ENCODE results near the gene HUNK. TPM values are rescaled to one million over a fixed set of nuclear protein-coding genes. Genes with fewer than 3 reads are reported as not detected.
A peak's percentile ranks its signal among the peaks of the same experiment; 100 is the strongest.

Gene HUNK
- total RNA-seq, 1 experiment from 2014 or later = 0.67 TPM

DNA sequence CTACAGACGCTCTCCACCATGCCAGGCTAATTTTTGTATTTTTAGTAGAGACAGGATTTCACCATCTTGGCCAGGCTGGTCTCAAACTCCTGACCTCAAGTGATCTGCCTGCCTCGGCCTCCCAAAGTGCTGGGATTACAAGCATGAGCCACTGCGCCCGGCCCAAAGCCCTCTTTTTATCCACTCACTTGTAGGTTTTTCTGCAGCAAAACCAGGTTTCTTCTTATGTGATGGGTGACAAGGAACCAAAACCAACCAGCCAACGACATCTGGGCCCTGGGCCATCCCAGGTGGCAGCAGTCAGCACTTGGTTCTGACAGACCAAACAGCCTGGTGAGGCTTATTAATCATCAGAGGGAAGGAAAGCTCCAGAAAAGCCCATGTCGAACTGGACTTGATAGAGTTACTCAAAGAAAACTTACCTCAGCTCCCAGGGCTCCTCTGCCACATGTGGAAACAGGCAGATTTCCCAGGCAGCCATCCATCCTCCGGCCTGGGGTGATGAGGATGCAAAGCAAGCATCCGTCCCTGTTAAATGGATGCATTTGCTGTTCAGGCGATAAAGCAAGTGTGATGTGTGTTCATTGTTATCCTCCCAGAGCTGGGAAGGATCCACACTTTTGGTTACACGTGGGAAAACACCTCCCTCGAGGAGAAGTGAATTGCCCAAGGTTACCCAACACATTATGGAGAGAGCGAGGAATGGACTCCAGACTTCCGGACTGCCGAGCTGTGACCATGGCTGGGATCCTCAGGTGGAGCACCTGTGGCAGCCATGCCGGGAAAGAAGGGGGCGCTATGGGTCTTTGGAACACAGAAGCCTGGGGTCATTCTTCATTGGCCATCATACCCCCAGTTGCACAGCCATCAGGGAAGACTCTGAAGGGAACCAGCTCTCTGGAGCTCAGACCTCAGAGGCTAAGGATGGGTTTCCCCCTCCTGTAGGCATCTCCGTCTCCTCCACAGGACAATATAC is 118.8 kb downstream of the HUNK start:
- no peak for DNase-seq (ENCODE audit: extremely low read depth, low read depth)

DNA sequence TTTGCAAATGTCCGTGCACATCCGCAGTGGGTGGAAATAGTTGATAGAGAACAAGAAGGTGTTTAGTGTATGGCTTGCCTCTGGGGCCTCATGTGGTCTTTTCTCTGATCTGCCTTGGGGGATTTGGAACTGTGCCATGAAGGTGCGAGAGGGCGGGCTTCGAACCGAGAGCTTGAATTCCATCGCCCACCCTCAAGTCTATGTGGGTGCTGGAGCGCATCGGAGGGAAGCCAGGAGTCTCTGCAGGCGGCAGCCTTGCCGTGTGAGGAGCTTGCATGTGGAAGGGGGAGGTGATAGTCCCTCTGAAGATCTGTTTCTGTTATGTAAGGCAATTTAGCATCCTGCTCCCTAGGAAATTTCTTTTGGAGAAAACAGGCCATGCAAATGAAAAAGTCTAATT is 119.6 kb downstream of the HUNK start:
- no peak for DNase-seq (ENCODE audit: extremely low read depth, low read depth)

DNA sequence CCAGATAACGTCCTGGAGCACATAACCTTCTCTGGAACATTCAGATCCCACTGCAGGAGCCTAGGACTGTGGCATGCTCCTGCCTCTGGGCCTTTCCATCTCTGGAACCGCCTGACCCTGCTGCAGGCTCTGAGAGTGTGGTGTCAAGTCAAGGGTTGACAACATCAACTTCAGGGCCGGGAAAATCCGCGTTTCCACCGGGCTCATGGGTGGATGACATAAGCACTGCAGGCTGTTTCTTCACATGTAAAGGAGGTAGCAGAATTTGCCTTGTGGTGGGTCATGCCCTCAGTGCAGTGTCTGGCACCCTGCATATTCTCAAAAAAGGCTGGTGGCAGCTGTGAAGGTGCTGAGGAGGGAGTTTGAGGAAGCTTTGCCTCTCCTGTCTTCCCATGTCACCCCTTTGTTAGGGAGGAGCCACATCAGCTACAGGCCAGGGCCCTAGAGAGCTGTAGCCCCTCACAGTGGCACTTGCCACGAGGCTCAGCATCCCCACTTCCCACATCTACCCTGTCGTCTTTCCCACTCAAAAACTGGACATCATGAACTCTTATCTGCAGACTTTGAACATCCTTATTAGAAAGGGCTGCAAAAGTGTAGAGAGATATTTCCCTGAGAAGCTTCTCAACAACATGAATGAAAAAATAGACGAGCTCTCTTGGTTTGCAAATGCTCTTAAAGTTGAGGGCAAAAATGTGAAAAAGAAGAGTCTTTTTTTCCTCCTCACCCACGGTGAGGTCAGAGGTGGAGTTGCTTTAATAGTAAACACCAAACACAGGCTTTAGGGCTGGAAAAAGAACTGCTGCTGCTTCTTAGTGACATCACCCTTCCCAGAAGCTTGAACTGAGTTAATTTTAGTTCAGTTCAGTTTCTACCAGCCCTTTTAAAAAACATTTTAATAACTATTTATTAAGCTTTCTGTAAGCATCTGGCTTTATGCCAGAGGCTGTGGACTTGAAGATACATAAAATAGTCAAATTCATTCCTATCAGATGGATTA is 121.3 kb downstream of the HUNK start:
- no peak for DNase-seq (ENCODE audit: extremely low read depth, low read depth)

DNA sequence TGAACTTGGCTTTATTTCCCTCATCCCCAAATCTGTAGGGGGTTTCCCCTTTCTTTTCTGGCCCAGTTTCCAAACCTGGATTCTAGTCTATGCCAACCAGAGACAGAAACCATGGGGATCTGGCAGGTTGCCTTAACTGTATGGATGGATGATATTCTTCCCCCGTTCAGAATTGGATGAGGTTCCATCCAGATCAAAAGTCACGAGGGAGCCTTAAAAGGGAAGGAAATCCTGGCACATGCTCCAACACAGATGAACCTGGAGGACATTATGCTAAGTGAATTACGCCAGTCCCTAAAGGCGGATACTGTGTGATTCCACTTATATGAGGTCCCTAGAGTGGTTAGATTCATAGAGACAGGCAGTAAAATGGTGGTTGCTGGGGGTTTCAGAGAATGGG is 124.4 kb downstream of the HUNK start:
- DNase-seq (ENCODE audit: extremely low read depth, low read depth) = no peak

DNA sequence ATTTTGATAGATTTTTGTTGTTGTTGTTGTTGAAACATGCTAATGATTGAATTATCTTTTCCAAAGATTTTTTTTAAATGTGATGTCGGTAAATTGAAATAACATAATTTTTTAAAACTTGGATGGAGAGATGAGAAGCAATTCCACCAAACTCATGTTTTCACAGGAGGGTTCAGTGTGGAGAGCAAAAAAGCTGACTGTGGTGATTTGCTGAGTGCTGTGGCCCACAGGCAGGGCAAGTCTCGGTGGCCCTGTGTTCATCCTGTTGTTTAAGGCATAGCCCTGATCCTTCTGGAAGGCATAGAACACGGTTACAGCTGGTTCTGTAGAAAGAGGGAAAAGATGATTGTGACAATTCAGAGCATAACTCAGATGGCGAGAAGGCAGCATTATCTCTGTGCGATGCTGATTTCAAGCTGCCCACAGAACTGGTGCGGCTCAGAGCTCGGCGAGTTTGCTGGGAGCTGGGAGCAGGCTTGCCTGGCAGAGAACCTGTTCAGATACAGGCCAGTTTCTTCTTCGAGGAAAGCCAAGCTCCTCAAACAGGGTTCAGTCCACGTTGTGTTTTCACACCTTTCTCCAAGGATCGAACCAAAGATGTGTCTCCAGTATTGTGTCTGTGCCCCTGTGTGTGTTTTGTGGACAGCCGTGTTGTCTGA is 127.1 kb downstream of the HUNK start:
- no peak for DNase-seq (ENCODE audit: extremely low read depth, low read depth)

DNA sequence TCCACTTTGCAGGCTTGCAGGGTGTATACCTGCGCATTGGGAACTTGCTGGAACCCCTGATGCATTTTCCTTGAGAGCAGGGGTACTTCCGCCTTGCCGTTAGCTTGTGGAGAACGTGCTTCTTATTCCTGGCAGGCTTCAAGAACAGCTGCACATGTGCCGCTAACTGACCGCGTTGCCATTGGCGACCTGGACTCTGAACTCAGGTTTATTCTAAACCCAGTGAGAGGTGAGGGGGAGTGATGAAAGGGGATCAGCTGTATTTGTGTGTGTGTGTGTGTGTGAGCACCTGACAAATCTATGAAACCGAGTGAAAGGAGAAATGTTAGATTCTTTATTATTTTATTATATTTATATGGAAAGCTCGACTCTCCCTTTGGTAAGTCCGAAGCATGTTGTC is 128.6 kb downstream of the HUNK start:
- no peak for DNase-seq (ENCODE audit: extremely low read depth, low read depth)

DNA sequence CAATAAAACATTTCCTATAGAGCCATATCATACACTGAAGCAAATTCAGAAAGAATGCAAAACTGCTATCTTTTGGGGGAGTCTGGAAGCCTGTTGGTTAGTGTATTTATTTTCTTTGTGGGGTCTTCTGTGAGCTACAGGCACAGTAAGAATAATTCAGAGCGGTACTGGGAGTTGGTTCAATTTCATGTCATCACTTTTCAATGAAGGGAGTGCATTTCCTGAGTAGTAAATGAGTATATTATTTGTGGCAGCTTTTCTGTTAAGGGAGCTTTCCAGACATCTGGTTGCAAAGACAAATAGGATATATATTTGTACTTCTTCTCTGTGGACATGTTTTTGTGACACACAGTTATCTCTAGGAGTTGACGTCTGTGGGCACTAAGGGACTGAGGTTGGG is 130.6 kb downstream of the HUNK start:
- DNase-seq (ENCODE audit: extremely low read depth, low read depth) = no peak

DNA sequence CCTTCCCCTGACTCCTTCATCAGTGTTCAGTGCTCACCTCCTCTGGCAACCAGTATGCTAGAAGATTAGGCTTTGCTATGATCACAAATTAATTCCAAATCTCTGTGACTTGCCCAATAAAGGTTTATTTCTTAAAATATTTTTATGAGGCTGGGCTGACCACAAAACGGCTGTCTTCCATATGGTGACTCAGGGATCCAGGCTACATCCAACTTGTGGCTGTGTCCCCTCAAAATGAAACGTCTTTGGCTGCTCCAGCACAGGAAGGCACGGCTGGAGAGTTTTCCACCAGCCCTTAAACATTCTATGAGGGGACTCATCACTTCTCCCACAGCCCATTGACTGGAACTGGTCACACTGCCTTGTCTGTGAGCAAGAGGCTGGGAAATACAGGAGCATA is 131.5 kb downstream of the HUNK start:
- DNase-seq (ENCODE audit: extremely low read depth, low read depth) = no peak

DNA sequence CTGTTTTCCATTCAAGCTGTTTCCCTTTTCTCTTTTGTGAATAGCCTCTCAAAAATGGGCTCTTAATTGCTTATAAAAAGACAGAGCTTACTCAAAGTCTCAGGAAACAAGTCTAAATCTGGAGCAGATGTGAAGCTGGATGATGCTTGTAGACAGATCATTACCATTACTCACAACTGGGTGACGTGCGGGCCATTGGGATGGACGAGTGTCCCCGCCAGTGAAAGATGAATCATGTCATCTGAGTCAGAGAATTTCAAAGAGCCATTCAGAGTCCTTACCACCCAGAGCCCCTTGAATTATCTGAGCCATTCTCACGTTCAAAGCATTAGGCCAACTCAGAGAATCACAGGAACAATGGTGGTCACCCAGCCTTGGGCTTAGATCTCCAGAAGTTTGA is 134.6 kb downstream of the HUNK start:
- peak; percentile 6 for DNase-seq (ENCODE audit: extremely low read depth, low read depth)

DNA sequence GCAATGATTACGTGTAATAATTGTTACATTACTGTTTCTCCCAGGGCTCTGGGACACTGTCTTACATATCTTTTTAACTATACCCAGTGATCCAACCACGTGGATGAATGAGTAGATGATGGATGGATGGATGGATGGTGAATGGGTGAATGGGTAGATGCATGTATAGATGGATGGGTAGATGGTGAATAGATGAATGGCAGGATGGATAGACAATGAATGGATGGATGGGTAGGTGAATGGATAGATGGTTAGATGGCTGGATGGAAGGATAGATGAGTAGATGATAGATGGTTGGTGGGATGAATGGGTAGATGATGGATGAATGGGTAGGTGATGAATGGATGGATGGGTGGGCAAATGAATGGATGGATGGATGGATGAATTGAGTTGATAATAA is 135.9 kb downstream of the HUNK start:
- no peak for DNase-seq (ENCODE audit: extremely low read depth, low read depth)

DNA sequence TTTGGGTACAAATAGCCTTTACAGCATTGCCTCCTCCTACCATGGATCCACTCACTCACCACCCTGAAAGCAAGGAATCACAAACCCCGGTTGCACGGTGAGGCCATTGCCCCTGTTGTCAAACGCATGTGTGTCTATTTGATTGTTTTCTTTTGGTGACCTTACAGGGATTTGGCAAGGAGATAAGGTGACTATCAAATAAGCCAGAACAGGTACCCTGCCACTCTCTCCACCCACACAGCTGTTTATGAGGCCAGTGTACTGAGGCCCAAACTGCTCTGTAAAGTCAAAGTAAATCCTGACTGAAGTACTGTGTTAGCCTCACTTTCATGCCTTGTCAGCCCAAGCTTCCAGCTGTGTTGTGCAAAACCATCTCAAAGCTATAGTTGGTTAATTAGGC is 136.4 kb downstream of the HUNK start:
- no peak for DNase-seq (ENCODE audit: extremely low read depth, low read depth)

DNA sequence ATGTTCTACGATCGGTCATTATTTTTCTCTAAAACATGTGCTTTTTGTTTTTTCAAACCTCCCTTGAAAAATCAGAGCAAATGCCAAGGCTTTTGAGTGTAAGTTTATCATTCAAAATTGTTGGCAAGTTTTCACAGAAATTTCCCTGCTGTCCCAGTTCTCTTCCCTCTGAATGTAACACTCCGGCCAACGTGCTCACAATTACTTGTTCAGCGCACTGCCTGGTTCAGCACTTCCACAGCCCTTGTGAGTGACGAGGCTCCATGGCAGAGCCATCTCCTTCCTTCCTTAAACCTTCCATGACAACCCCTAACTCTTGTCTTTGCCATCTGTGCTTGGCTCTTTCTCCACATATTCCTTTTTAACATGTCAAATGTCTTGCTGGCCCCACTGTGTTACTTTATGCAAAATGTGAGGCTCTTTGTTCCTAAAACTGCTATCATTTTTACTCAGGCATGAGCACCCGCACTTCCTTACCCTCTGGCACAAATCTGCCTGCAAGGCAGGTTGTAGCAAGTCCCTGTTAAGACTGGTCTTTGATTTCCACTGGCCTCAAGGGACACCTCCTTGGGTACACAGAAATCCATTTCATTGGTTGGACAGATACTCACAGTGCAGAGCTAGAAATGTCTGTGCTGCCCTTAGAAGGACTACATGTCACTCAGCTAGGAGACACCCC is 142.8 kb downstream of the HUNK start:
- no peak for DNase-seq (ENCODE audit: extremely low read depth, low read depth)

DNA sequence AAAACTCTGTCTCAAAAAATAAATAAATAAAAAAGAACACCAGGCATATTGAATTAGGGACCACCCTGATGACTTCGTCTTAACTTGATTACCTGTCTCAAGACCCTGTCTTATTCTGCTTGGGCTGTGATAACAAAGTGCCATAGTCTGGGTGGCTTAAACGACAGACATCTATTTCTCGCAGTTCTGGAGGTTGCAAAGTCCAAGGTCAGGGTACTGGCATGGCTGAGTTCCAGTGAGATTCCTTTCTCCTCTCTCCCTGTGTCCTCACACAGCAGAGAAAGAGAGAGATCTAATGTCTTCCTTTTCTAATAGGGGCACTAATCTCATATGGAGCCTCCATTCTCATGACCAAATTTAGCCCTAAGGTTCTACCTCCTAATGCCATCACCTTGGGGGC is 145.6 kb downstream of the HUNK start:
- DNase-seq (ENCODE audit: extremely low read depth, low read depth) = no peak

DNA sequence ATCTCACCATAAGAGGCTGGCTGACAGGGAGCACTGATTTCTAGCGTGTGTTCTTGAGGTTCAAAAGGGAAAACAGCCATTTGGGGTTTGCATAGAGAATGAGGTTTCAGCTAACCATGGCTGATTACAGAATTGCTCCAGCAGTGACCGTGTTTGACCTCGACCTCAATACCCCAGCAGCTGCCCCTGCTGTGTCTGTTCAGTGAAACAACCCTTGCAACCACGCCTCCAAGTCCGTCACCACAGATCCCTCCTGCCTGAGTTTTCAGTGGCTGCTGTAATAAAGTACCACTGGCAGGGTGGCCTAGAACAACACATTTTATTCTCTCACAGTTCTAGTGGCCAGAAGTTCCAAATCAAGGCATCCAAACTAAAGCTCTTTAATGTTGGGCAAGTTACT is 147.7 kb downstream of the HUNK start:
- DNase-seq (ENCODE audit: extremely low read depth, low read depth) = no peak

DNA sequence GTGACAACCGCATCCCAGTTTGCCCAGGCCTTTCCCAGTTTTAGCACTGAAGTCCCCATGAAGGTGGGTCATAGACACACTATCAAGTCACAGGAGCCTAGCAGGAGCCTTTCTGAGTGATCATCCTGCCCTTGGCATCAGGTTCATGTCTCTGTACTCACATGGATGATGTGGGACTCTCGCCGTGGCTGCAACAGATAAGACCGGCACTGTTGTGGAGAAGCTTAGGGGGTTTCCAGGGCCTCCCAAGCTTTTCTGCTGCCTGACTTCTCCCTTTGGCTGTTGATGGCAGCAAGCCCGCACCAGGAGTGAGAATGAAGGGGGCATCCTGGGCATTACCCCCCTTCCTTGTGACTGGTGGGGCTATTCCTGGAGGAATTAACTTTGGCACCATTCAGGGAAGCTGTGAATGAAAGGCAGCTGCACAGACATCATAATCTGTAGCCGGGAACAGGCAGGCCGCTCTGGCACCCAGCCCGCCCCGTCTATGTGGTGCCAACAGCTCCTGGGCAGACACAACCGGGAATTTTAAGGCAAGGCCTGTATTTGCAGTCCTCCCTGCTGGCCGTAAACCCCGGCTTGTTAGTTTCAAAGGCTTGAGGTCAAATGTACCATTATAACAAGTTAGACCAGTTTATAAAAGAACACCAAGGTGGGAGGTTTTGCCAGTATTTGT is 148.6 kb downstream of the HUNK start:
- no peak for DNase-seq (ENCODE audit: extremely low read depth, low read depth)

DNA sequence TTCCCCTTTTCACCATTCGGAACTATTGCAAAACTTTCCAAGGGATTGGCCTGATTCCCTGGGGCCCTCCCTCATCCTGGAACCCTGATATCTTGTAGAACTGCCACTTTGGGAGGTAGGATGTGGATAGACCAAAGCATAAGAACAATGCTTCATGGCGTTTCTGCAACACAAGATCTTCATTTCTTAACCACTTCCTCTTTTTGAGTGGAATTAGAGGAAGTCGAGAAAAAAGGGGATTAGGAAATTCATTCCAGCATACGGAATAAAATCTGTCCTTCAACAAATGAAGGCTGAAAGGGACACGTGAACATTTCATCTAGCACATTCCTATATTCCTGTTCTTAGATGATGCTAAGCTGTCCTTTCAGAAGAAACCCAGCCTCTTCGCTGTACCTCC is 149.3 kb downstream of the HUNK start:
- no peak for DNase-seq (ENCODE audit: extremely low read depth, low read depth)

DNA sequence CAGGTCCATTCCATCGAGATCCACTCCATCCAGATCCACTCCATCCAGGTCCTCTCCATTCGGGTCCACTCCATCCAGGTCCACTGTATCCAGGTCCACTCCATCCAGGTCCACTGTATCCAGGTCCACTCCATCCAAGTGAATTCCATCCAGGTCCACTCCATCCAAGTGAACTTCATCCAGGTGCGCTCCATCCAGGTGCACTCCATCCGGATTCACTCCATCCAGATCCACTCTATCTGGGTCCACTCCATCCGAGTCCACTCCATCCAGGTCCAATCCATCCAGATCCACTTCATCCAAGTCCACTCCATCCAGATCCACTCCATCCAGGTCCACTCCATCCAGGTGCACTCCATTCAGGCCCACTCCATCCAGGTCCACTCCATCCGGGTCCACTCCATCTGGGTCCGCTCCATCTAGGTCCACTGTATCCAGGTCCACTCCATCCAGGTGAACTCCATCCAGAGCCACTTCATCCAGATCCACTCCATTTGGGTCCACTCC is 157.4 kb downstream of the HUNK start:
- DNase-seq (ENCODE audit: extremely low read depth, low read depth) = no peak

DNA sequence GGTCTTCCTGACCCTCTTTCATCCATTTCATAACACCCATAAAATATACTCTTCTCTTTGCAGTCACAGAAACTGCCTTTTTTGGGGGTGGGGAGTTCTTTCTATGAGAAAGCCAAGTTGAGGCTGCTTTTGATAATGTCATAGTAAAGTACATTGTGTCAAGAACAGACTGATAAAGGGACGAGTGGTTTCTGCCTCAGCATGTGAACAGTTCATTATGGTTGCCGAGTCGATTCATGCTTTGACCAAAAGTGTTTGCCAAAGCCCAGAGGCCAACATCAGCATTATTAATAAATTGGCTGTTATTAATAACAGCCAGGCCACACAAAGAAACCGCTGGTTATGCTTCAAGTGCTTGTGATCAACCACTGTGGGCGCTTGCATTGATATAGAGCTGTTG is 162.0 kb downstream of the HUNK start:
- no peak for DNase-seq (ENCODE audit: extremely low read depth, low read depth)

DNA sequence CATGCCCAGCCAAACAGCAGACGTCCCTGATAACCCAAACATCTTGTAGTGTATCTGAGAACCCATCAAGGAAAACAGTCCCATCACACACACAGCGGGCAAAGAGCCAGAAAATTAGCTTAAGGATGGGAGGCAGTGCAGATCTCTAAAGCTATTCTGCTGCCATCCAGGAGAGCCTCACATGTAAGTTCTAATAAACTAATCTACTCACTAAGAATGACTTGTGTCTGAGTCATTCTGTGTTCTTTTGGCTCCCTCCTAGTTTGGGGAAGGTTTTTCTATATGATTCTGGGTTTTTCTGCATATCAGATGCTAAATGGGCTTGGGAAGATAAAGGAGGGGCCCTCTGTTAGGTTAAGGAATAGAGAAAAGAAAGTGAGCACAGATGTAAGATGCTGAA is 162.8 kb downstream of the HUNK start:
- no peak for DNase-seq (ENCODE audit: extremely low read depth, low read depth)

DNA sequence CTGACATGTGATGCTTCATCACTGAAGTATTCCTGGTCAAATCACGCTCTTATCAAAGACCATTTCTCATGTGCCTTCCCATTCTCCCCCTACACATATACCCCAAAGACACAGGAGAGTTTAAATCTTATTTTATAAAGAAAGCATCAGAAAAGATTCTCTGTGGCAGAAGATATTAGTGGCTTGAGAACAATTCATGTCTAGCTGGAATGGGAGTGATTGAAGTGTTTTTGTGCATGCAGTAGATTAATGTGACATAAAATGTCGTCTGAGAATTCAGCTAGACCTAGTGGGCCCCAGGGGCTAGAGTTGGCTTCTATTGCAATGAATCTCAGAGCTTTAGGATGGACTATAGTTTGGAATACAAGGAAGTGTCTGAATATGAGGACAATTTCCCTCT is 163.9 kb downstream of the HUNK start:
- no peak for DNase-seq (ENCODE audit: extremely low read depth, low read depth)

All from NCI-H460 (cell line).